Activated CD4-positive, alpha-beta T cell treated with anti-CD3 and anti-CD28 coated beads for 48 hours (primary cell): Measurements from ENCODE around the gene SLC6A13.
"Not testable (repeated sequence)": the region's sequence is repeated elsewhere in the genome, so short reads cannot be mapped to it uniquely, and the experiment has no call there.

Experiments
- DNase-seq: peaks from one replicate; pipeline ENCODE4 v3.0.0-alpha.2; 2020

Gene SLC6A13

GRCh38 chr12:262817-263216, at the start of gene SLC6A13:
SLC6A13 (minus strand) TSS chr12:262836; CDS start chr12:260052, 2,784 bp downstream.
- no peak for DNase-seq

- DNase-seq = no peak
These were observed 45.9 kb upstream of the SLC6A13 start for GRCh38 chr12:308511-308910.

GRCh38 chr12:307406-307805, 44.8 kb upstream of the SLC6A13 start:
- no peak for DNase-seq

GRCh38 chr12:304805-305204, 42.2 kb upstream of the SLC6A13 start:
- no peak for DNase-seq

GRCh38 chr12:302766-303165, 40.1 kb upstream of the SLC6A13 start:
- not testable (repeated sequence) for DNase-seq

GRCh38 chr12:300166-300565, 37.5 kb upstream of the SLC6A13 start:
- not testable (repeated sequence) for DNase-seq

GRCh38 chr12:299511-299910, 36.9 kb upstream of the SLC6A13 start:
- not testable (repeated sequence) for DNase-seq

- not testable (repeated sequence) for DNase-seq
These were observed 35.4 kb upstream of the SLC6A13 start for GRCh38 chr12:298059-298458.

- DNase-seq = no peak
These were observed 32.5 kb upstream of the SLC6A13 start for GRCh38 chr12:295132-295531.

- DNase-seq = no peak
These were observed 30.6 kb upstream of the SLC6A13 start for GRCh38 chr12:293199-293598.

GRCh38 chr12:292186-292585, 29.6 kb upstream of the SLC6A13 start:
- DNase-seq = no peak

- no peak for DNase-seq
These were observed 28.6 kb upstream of the SLC6A13 start for GRCh38 chr12:291153-291723.

GRCh38 chr12:288687-289086, 26.1 kb upstream of the SLC6A13 start:
- no peak for DNase-seq

GRCh38 chr12:286531-287300, 24.1 kb upstream of the SLC6A13 start:
- no peak for DNase-seq

- DNase-seq = no peak
These were observed 15.4 kb upstream of the SLC6A13 start for GRCh38 chr12:278046-278445.

- DNase-seq = no peak
These were observed 13.2 kb upstream of the SLC6A13 start for GRCh38 chr12:275812-276211.

GRCh38 chr12:273382-273781, 10.7 kb upstream of the SLC6A13 start:
- no peak for DNase-seq

- no peak for DNase-seq
These were observed 10.3 kb upstream of the SLC6A13 start for GRCh38 chr12:272942-273341.

GRCh38 chr12:271161-271560, 8.5 kb upstream of the SLC6A13 start:
- DNase-seq = no peak

- DNase-seq = no peak
These were observed 6.6 kb upstream of the SLC6A13 start for GRCh38 chr12:269191-269590.

GRCh38 chr12:268483-268840, 5.8 kb upstream of the SLC6A13 start:
- DNase-seq = no peak

- no peak for DNase-seq
These were observed 5.2 kb upstream of the SLC6A13 start for GRCh38 chr12:267581-268482.

GRCh38 chr12:265096-265495, 2.5 kb upstream of the SLC6A13 start:
- no peak for DNase-seq

GRCh38 chr12:264269-264668, 1.6 kb upstream of the SLC6A13 start:
- no peak for DNase-seq
